ENCODE results near the gene SCNN1A.
A peak's percentile ranks its signal among the peaks of the same experiment; 100 is the strongest.

SCNN1A gene

GRCh38 chr12:6386491-6386890 is 11.1 kb upstream of the SCNN1A start:
- in situ Hi-C loops (cut with HindIII; ENCODE audit: low sequenced_read_pairs): no loop called here
- no peak for TF ChIP-seq CTCF (IDR thresholded peaks at IDR 0.05; ENCODE audit: low read depth, low read length)
- no peak for DNase-seq (ENCODE audit: low read depth, low spot score)
- no peak overlapping the region for H3K4me3 ChIP-seq (ENCODE audit: low read depth, low read length)

GRCh38 chr12:6386038-6386437 is 10.7 kb upstream of the SCNN1A start:
- H3K4me3 ChIP-seq (ENCODE audit: low read depth, low read length): no peak overlapping the region
- in situ Hi-C loops (cut with HindIII; ENCODE audit: low sequenced_read_pairs): no loop called here
- DNase-seq (ENCODE audit: low read depth, low spot score): no peak
- no peak for TF ChIP-seq CTCF (IDR thresholded peaks at IDR 0.05; ENCODE audit: low read depth, low read length)

GRCh38 chr12:6384499-6385436 is 9.4 kb upstream of the SCNN1A start:
- TF ChIP-seq CTCF (IDR thresholded peaks at IDR 0.05; ENCODE audit: low read depth, low read length): no peak
- DNase-seq (ENCODE audit: low read depth, low spot score): no peak
- peak overlapping the region; percentile 48 for H3K4me3 ChIP-seq (ENCODE audit: low read depth, low read length)
- in situ Hi-C loops (cut with HindIII; ENCODE audit: low sequenced_read_pairs): no loop called here

GRCh38 chr12:6383572-6384498 is 8.5 kb upstream of the SCNN1A start, which contains the start of gene LTBR:
Gene LTBR, plus strand, starts transcription at chr12:6384162. Its CDS starts 197 bp downstream, at chr12:6384359.
- H3K4me3 ChIP-seq (ENCODE audit: low read depth, low read length): peak within 1 kb of the TSS; percentile 48
- no peak for TF ChIP-seq CTCF (IDR thresholded peaks at IDR 0.05; ENCODE audit: low read depth, low read length)
- DNase-seq (ENCODE audit: low read depth, low spot score): peak; percentile 85
- in situ Hi-C loops (cut with HindIII; ENCODE audit: low sequenced_read_pairs): no loop called here

GRCh38 chr12:6382982-6383381 is 7.6 kb upstream of the SCNN1A start:
- H3K4me3 ChIP-seq (ENCODE audit: low read depth, low read length): no peak overlapping the region
- in situ Hi-C loops (cut with HindIII; ENCODE audit: low sequenced_read_pairs): no loop called here
- TF ChIP-seq CTCF (IDR thresholded peaks at IDR 0.05; ENCODE audit: low read depth, low read length): no peak

GRCh38 chr12:6382371-6382770 is 7.0 kb upstream of the SCNN1A start:
- no peak for DNase-seq (ENCODE audit: low read depth, low spot score)
- in situ Hi-C loops (cut with HindIII; ENCODE audit: low sequenced_read_pairs): no loop called here

More at GRCh38 chr12:6382982-6383381, 7.6 kb upstream of the SCNN1A start:
- no peak for DNase-seq (ENCODE audit: low read depth, low spot score)

More at GRCh38 chr12:6382371-6382770, 7.0 kb upstream of the SCNN1A start:
- H3K4me3 ChIP-seq (ENCODE audit: low read depth, low read length): no peak overlapping the region
- TF ChIP-seq CTCF (IDR thresholded peaks at IDR 0.05; ENCODE audit: low read depth, low read length): no peak
